Osteoblast (primary cell): ENCODE data around the gene KRTAP4-5. TPM values are rescaled to one million over a fixed set of nuclear protein-coding genes. Genes with fewer than 3 reads are reported as not detected.
A peak's percentile ranks its signal among the peaks of the same experiment; 100 is the strongest.
"Not testable (repeated sequence)": the region's sequence is repeated elsewhere in the genome, so short reads cannot be mapped to it uniquely, and the experiment has no call there.

Source experiments
- DNase-seq: peaks from one replicate; pipeline ENCODE4 v3.0.0; 2011; ENCODE audit warnings: low spot score, mixed read lengths; ENCODE audit not compliant: insufficient read length; ENCODE audit errors: missing footprints
- H2AFZ ChIP-seq: 2 replicates; pipeline ENCODE4 v1.6.0; 2011; ENCODE audit warnings: mild to moderate bottlenecking, low read length
- H3K27ac ChIP-seq: 2 replicates; pipeline ENCODE4 v1.5.1; 2011; ENCODE audit warnings: mild to moderate bottlenecking, low read depth, low read length, moderate library complexity
- H3K27me3 ChIP-seq: 2 replicates; pipeline ENCODE4 v1.6.0; 2012; ENCODE audit warnings: mild to moderate bottlenecking, control low read depth, inconsistent platforms, low read length, moderate library complexity; ENCODE audit not compliant: insufficient read depth
- H3K36me3 ChIP-seq: 2 replicates; pipeline ENCODE4 v1.5.1; 2011; ENCODE audit warnings: mild to moderate bottlenecking, low read length, control low read depth, moderate library complexity; ENCODE audit not compliant: insufficient read depth
- H3K4me1 ChIP-seq: 2 replicates; pipeline ENCODE4 v1.5.1; 2011; ENCODE audit warnings: mild to moderate bottlenecking, low read length, control low read depth, moderate library complexity; ENCODE audit not compliant: insufficient read depth
- H3K4me2 ChIP-seq: 2 replicates; pipeline ENCODE4 v1.6.0; 2011; ENCODE audit warnings: mild to moderate bottlenecking, low read length; ENCODE audit not compliant: insufficient read depth
- H3K4me3 ChIP-seq: fragments of 200-600 bp; sonication (generic); 3 replicates; pipeline ENCODE4 v1.5.1; 2012; ENCODE audit warnings: mild to moderate bottlenecking, low read length, inconsistent platforms; ENCODE audit not compliant: insufficient read depth
- H3K79me2 ChIP-seq: 2 replicates; pipeline ENCODE4 v1.6.0; 2012; ENCODE audit warnings: mild to moderate bottlenecking, low read length, control low read depth, inconsistent platforms; ENCODE audit not compliant: insufficient read depth
- H3K9me3 ChIP-seq: 2 replicates; pipeline ENCODE4 v1.5.1; 2011; ENCODE audit warnings: low read depth, low read length, control low read depth
- H4K20me1 ChIP-seq: 2 replicates; pipeline ENCODE4 v1.6.0; 2012; ENCODE audit warnings: mild to moderate bottlenecking, low read length, control low read depth; ENCODE audit not compliant: insufficient read depth
- CTCF ChIP-seq: IDR thresholded peaks from 2 replicates; pipeline ENCODE4 v1.5.1; 2011; ENCODE audit warnings: mild to moderate bottlenecking, low read depth, low read length, moderate library complexity; ENCODE audit errors: extremely low read depth
- total RNA-seq: library from RNA; depleted of rRNA; stranded (reverse); fragments of >200 nt; gene quantifications from 2 replicates; pipeline ENCODE4 v1.2.3, GENCODE V29; 2012

The KRTAP4-5 gene
- total RNA-seq, 1 donor = not detected

- Histone ChIP-seq H3K4me2 (no peak overlapping the region), H3K4me3 (no peak overlapping the region), H3K9me3 (peaks cover 2% of the 10 kb centered on the region), H4K20me1 (no peaks in the 10 kb centered on the region), H3K4me1 (peaks cover 6% of the 10 kb centered on the region), H3K27ac (no peak overlapping the region), H3K27me3 (no peaks in the 10 kb centered on the region), H3K36me3 (no peaks in the 10 kb centered on the region), H3K79me2 (no peaks in the 10 kb centered on the region), H2AFZ (no peak overlapping the region)
- DNase-seq = no peak
- TF ChIP-seq CTCF = no peak
These were observed 4.8 kb downstream of the KRTAP4-5 start for GRCh38 chr17:41144846-41145245.

DNA sequence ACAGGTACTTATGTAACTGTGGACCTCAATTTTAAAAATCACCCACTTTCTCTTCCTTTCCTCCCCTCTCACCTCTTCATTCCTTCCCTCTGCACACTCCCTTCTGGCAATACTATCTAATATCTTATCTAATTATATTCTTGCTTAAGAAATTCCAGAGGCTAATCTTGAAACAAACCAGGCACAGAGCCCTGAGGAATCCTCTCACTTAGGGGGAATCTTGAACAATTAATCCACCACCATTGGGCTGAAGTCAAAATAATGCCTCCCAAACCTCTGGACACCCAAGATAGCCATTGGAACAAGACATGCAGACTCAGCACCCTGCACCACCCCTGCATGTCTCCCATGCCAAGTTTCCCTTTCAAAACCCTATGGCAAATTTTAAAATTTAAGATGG, 8.3 kb downstream of the KRTAP4-5 start:
- no peak for DNase-seq
- H3K79me2 ChIP-seq = no peaks in the 10 kb centered on the region
- no peak overlapping the region for H3K4me2 ChIP-seq
- no peak overlapping the region for H3K4me3 ChIP-seq
- no peak for TF ChIP-seq CTCF
- no peaks in the 10 kb centered on the region for H3K27me3 ChIP-seq
- H4K20me1 ChIP-seq = no peaks in the 10 kb centered on the region
- H3K27ac ChIP-seq = peak overlapping the region; percentile 69
- no peak overlapping the region for H2AFZ ChIP-seq
- H3K9me3 ChIP-seq = peaks cover 2% of the 10 kb centered on the region
- H3K4me1 ChIP-seq = peaks cover 6% of the 10 kb centered on the region
- H3K36me3 ChIP-seq = no peaks in the 10 kb centered on the region

DNA sequence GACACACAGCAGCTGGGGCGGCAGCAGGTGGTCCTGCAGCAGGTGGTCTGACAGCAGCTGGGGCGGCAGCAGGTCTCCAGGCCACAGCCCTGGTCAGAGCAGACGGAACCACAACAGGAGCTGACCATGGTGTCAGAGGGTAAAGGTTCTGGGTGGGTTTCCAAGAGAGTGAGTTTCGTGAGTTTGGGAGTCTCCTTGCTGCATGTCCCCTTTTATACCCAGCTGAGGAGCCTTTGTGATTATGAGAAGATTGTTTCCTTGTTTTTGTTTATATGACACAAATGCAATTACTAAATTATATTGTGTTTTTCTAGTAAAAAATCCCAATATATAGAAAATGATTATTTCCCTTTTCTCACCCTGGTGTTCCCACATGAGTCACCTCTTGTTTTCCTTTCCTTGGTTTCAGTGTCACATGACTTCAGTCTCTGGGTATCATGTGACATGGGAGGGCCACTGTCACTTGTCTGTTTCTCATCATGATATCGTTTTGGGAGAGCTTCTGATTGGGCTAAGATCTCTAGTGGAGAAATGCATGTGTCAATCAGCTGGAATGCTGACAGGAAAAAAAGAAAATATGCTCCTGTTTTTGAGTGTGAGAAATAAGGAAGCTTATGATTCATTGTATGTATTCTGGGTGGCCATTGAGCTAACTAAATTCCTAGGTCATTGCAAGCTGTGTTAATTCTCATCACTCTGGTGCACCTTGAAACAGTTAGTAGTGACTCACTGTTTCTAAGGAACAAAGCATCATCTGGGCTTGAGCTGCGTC, 9.1 kb downstream of the KRTAP4-5 start, which contains the start of gene KRTAP4-6:
KRTAP4-6 (minus strand) TSS at position 185 of the 772 bp plus-strand sequence; CDS start at position 128, 57 bp downstream.
- Histone ChIP-seq H3K9me3 (peaks cover 2% of the 10 kb centered on the region), H3K79me2 (no peaks in the 10 kb centered on the region), H3K4me1 (peaks cover 6% of the 10 kb centered on the region), H4K20me1 (no peaks in the 10 kb centered on the region), H3K4me3 (no peak within 1 kb of the TSS), H3K27ac (peak within 1 kb of the TSS; percentile 69), H3K4me2 (no peak within 1 kb of the TSS), H3K27me3 (no peaks in the 10 kb centered on the region), H2AFZ (no peak within 1 kb of the TSS), H3K36me3 (no peaks in the 10 kb centered on the region)
- no peak for TF ChIP-seq CTCF
- peak; percentile 78 for DNase-seq

DNA sequence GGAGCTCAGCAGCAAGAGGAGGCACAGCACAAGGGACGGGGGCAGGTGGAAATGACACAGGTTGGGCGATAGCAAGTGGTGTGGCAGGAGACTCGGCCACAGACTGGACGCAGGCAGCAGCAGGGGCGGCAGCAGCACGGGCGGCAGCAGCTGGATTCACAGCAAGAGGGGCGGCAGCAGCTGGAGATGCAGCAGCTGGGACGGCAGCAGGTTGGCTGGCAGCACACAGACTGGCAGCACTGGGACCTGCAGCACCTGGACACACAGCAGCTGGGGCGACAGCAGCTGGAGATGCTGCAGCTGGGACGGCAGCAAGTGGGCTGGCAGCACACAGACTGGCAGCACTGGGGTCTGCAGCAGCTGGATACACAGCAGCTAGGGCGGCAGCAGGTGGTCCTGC, 9.8 kb downstream of the KRTAP4-5 start:
- H3K27ac ChIP-seq = peak overlapping the region; percentile 69
- not testable (repeated sequence) for H3K27me3 ChIP-seq, DNase-seq, H3K4me1 ChIP-seq, H3K36me3 ChIP-seq, H3K79me2 ChIP-seq, H2AFZ ChIP-seq, H4K20me1 ChIP-seq, H3K4me3 ChIP-seq, H3K4me2 ChIP-seq, H3K9me3 ChIP-seq
